Stimulated activated CD8-positive, alpha-beta memory T cell treated with anti-CD3 and anti-CD28 coated beads, Interleukin-15, amount 100 ng/mL, for 48 hours (primary cell): Measurements from ENCODE around the gene MBNL2.

Experiments
- DNase-seq, 2 donors: peaks; one replicate each; pipeline ENCODE4 v3.0.0-alpha.2; 2020; ENCODE audit warnings: low read depth in 2 of 2

MBNL2 gene

DNA sequence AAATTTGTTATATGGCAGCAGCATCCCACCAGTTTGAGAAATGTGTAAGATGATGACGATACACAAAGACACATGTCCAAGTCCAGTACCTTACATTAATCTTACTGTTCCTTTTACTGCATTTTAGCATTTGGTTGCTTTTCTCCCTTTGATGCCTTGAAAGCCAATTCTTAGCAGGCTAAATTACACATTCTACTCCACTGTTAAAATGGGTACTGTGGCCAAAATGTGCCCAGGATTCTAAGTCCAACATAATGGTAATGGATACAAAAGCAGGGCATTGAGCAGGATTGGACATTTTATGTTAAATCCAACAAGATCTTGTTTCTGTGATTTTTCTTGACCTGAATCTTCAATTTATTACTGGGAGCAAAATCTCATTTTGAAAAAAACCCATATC lies 159.1 kb downstream of the MBNL2 start:
- no peak for DNase-seq

DNA sequence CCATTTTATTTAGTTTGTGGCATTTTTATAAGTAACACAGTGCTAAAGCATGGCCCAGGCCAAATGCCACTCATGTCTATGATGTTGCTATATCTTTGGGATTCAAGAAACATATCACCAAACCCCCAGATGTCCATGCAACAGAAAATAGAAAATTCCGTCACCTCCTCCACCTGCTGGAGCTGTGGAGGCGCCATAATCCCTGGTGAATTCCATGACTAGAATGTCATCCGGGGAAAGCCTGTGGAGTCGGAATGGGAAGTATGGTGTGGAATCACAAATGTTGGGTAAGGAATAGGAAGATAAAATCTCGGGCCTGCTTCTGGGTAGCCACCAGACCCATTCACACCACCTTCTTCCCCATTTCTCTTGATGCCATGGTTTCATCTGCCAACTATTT lies 160.1 kb downstream of the MBNL2 start:
- DNase-seq: no peak

DNA sequence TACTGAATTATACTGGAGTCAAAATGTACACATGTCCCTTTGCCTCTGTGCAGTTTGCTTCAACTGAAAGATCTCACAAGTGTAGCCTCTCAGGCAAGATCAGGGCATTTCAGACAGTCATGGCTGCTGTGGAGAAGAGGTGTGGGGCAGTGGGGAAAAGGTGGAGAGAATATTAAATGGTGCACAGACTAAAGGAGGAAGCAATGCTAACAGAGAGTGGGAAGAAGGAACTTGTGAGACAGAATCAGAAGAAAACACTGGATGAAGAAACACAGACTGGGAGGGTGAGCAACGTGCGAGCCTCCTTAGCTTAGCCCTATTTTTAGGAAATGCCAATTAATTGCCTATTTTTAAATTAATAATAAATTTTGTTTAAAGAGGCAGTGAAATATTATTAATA lies 162.2 kb downstream of the MBNL2 start:
- no peak for DNase-seq

DNA sequence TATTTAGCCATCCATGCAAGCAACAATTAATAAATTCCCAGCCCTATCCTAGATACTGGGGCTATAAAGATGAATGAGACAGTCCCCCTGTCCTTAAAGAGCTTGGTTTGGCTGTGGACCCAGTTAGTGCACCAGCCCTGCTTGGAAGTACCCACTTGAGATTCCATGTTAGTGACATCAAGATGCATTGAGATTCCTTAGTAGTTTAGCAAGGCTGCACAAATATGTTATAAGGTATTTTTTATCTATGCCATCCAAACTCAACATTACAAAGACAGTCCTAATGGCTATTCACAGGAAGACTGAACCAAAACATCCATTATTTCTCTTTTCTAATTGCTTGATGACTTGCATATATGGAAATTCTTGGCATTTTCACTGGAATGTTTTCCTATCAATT lies 163.0 kb downstream of the MBNL2 start:
- DNase-seq: no peak

DNA sequence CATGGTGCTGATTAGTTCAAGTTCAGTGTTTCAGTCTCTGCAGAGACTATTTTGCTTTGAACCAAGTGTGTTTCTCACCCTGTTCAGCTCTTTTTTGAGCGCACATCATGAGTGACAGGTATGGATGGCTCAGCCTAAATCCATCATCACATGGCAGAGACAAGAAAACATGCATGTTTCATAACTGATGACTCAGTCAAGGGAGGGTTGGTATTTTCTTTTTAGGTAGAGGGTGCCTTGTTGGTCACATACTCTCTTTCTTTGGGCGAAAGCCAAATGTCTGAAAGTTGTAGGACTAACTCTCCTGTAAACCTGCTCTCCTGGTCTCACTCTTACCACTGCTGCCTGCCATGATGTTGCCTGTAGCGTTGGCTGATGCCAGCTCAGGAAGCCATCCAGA lies 163.7 kb downstream of the MBNL2 start:
- DNase-seq: no peak

DNA sequence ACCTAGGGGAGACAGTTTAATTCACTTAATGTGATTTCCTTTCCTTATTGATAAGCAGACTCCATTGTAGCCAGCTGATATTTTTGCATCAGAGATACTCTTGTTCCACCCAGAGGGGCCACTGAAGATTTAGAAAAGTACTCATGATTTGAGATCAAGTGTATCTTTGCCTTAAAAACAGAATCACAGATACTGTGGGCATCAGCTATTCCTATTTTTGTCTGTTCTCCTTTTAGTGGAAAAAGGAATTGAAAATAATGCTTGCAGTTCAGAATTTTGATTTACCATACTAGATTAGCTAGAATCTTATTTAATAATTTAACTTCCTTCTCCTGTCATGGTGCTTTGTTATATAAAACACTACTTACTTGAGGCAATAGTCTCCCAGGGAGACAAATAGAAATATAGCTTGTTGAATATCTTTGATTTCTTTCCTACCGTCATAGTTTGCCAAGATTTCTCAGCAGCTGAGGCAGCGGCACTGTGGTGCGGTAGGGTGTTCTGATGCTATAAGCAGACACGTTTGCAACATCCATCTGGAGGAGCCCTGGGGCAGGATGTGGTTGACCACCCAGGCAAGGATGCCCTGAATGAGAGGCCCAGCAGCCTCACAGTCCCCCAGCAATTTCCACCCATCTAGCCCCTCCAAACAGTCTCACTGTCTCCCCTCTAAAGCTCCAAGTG lies 164.8 kb downstream of the MBNL2 start:
- peak; percentile 21 to 36 for DNase-seq

DNA sequence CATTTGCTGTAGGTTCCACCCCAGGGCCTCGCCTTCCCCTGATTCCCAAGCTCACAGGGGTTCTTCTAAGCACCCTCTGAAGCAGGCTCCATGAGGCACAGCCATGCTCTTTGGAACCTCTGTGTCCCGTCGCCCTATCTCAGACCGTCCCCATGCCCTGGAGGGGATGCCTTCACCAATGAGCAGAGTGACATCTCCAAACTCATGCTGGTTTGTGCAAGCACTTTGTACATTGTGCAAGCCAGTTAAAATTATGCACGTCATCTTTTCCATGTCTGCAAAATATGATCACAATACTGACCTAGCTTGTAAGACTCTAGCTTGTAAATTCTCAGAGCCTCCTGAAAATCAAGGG lies 165.3 kb downstream of the MBNL2 start:
- no peak for DNase-seq

DNA sequence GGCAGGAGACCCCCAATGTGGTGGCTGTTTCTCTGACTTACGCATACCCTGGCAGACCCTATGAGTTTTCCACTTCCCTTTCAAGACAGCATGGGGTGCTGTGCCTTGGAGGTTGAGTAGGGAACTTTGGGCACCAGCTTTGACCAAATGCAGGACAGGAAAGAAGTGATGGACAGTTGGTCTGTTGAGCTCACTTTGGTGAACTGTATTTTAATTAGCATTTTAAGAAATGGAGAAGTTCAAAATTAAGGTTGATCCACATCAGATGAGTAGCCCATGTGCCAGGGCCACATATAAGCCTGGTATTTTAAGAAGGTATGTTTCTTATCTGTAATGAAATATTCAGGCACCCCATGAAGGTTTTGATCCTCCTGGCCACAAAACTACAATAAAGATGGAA lies 165.8 kb downstream of the MBNL2 start:
- DNase-seq: no peak

DNA sequence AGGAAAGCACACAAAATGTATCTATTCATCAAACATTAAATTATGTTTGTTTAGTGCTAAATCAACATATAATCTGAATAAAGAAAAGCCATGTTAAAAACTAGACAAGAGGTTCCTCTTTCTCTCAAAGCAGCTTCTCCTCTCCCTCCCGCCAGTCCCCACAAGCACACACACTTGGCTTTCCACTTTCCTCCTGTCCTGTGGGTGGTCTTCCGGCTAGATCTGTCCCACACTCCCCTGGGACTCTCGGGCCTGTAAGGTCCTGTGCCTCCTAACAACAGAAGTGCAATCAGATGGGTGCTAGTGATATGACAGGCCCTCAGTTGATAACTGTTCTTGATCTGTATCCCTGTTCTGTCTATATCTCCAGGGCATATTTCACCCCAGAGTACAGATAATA lies 166.2 kb downstream of the MBNL2 start:
- no peak for DNase-seq

DNA sequence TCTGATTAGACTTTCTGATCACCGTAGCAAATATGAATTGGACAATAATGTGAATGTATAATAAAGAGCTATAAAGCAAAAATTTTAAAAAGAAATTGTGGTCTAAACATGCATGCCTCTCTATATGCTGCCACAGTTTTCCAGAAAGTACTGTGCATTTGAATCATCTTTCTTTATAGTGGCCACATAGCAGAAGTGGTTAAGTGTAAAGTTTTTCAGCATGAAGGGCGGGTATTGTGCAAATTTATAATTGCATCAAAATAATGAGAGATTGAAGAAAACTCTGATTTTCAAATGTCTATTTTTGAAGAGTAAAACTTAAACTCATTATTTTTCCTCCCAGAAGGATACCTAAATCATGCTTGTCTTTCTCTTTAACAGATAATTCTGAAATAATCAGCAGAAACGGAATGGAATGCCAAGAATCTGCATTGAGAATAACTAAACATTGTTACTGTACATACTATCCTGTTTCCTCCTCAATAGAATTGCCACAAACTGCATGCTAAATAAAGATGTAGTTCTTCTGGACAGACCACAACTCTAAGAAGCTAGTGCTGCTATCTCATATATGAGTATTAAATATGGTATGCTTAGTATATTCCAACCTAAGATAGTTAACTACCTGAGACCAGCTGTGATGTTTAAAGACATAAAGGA lies 168.9 kb downstream of the MBNL2 start:
- no peak for DNase-seq

DNA sequence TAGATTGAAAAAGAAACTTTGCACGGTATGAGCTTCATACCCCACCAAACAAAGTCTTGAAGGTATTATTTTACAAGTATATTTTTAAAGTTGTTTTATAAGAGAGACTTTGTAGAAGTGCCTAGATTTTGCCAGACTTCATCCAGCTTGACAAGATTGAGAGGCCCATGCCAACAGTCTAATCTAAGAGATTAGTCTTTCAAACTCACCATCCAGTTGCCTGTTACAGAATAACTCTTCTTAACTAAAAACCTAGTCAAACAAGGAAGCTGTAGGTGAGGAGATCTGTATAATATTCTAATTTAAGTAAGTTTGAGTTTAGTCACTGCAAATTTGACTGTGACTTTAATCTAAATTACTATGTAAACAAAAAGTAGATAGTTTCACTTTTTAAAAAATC lies 169.9 kb downstream of the MBNL2 start:
- DNase-seq: no peak

DNA sequence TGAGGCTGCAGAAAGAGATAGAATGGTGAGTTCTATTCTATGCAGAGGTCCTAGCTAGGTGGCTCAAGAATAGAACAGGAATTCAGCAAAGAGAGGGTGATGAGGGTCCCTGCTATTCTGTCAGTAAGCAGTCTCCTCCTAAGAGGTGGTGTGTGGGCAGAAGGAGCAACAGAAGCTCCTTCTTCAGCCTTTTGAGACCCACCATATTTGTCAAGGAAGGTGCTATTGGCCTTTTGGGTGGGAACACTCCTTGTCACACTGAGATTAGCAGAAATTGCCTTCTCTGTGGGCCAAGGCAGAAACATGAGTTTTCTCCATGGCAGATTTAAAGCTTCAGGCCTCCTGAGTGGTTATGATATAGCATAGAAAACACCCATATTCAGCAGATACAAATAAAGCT lies 172.4 kb downstream of the MBNL2 start:
- DNase-seq: no peak

DNA sequence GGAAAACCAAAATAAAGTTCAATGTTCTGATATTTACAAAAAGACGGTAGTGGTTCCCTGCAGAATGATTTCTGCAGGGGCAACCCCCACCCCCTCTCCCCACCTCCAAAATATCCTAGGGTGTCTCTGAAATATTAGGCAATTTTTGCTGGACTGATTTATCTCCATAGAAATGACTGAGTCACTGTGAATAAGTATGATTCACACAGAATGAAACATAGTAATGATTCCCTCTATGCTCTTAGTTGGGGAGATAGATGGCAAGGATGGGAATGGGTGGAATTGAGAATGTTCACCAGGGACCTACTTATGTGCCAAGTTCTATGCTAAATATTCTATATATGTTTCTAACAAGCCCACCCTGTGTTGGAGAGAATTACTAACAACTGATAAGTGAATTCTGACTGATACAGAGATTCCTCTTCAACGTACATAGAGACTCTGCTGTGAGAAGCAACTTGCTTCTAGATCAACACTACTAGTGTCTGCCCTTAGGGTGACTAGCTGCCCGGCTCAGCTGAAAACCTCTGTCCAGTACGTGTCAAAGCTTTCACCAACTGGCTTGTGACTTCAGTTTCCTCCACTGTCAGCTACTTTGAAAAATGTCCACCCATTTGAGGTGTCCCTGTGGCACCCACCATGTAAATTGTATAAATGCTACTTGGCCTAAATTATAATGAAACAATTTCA lies 173.5 kb downstream of the MBNL2 start:
- DNase-seq: no peak

DNA sequence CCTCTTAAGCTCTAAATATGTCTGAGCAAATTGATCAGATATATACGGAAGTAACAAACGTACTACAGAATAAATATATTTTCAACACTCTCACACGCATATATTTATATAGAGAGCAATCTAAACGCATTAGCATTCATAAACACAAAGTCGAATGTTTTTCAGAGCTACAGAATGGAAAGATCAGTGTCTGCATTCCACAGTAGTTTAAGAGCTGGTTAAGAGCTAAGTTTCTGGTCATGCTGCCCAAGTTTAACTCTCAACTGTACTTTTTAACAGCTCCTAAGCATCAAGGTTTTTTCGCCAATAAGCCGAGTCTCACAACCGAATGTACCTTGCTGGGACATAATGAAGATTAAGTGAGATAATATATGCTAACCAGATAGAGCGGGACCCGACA lies 175.1 kb downstream of the MBNL2 start:
- no peak for DNase-seq

DNA sequence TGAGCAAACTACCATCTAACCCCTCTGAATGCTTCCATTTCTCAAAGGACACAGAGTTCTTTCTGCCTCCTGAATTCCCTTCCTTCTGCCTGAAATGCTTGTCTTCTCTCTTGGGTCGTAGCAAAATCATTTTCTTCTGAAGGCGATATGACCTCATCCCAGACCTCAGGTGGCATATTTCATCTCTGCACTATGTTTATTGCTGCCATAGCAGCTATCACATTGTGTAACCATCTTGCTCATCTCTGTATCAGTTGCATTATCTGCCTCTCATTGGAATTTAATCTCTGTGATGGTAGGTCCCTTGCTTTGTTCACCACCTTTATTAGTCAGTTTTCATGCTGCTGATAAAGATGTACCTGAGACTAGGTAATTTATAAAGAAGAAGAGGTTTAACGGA lies 179.3 kb downstream of the MBNL2 start:
- DNase-seq: no peak

DNA sequence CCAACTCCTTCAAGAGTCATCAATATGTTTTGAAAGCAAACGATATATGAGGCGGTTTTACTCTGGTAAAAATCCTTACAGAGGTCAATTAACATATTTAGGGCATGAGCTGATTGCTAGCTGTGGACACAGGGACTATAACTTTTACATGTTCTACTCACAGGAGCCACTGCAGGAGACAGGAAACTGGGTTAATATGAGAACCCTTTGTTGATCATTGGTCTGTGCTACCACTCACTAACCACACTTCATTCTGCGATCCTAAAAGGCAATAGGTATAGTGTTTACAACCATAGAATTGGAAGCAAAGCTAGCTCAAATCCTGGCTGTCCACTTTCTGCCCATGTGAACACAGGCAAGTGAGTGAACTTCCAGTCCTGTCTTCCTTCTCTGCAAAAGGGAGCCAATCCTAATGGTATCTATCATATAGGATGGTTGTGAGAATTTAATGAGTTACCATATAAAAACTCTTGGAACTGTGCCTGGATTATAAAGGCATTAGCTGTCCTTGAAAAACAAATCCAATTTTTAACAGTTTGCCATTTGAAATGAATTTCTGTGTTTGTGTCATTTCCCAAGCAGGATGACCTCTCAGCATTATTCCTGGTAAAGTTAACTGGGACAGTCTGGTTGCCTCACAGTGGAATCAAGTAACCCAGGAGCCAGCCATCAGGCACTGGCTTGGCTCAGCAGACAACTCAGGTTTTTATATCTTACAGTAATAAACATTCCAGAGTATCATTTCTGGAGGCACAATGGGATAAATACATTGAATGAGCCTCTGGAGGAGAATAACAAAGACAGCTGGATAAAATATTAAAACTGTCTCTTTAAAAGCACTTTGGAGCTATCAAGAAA lies 182.0 kb downstream of the MBNL2 start:
- DNase-seq: no peak

DNA sequence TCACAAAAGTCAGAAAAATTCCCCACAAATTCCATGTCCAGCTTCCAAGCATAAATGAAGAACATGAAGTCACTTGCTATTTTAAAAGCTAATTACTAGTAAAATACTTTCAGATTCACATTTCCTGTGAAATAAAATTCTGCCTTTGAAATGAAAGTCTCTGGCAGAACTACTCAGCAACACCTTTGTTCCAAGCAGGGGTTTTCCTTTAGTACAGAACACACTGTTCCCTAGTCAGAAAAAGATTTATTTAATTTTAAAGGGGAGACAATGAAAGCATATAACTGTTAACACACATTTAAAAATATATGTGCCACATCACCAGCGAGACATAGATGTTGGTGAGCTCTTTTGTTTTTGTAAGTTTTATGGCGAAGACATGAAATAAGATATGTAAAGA lies 185.4 kb downstream of the MBNL2 start:
- DNase-seq: no peak

DNA sequence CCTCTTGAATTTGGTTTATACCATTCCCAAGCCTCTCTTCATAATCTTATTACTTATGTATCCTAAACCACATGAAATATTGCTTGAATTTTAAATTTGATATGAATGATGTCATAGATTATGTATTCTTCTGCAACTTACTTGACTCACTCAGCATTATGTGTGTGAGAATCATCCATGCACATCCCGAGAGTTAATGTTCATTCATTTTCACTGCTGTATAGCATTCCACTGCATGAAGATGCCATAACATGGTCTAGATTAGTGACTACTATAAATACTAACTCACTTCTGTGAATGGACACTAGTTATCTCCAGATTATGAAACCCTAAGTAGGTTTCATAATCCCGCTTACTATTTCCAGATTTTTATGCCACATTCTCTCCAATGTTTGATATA lies 186.8 kb downstream of the MBNL2 start:
- no peak for DNase-seq

DNA sequence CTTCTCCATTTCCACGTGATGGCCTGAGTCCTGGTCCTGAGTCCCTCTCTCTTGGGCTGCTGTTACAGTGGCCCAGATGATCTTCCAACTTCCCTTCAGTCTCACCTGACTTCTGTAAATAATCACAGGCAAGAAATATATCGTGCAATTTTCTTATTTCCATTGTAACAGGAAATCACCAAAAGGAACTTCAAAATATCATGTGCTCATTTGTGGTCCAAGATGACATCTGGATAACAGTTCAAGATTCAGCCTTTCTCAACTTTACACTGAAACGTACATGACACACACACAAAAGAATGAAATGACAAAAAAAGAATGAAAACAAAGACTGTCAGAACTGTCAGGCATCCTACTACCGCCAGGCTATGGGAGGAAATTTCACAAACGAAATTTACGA lies 189.9 kb downstream of the MBNL2 start:
- no peak for DNase-seq

DNA sequence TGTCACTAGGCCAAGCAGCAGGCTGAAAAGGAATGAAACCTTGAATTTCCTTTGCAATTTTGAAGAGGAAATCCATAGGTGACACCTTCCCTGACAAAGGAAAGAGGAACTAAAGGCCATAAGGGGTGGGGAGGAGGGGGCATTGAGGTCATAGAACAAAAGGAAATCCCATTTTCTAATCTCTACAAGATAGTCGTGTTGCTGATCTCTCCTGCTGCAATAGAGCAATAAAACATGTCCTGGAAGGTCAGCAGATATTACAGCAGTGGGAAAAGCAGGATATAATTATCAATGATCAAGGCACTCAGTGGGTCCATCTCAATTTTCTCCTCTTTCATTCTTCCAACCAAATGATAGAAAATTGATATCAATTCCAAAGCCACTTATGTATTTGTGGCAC lies 191.6 kb downstream of the MBNL2 start:
- DNase-seq: no peak

DNA sequence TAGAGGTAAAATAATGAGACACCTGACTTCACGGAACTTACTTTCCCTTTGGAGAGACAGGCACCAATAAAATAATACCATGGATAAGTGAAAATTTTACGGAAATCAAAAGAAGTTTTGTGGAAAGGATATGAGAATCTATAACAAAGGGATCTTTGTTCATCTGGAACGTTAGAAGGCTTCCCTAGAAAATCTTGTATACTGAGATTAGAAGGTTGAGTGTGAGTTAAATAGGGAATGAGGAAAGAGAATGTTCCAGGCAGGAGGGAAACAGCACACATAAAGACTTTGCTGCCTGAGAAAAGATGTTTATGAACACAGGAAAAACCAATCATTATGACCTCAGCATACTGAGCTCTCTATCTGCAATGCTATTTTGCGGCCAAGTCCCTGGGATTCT lies 192.3 kb downstream of the MBNL2 start:
- DNase-seq: no peak

DNA sequence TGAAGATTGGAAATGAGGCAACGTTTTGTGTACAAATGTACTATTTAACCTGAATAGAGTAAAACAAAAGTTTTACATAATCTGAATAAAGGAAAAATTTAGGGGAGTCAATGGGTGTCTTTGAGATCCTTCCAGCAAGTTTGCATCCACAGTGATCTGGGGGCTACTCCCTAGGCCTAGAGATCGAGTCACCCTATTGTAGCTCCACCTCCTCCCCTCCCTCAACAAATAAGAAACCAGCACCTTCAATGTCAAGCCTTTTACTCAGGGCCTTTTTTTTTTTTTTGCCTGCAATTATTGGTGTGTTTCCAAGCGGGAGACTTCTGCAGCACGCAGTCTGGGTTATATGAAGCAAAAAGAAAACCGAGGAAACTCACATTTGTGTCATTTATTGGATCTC lies 195.6 kb downstream of the MBNL2 start:
- no peak for DNase-seq
